Glomerular visceral epithelial cell (primary cell): ENCODE data around the gene USP49.

ENCODE experiments used
- DNase-seq: peaks from one replicate; pipeline ENCODE4 v3.0.0-alpha.2; 2016; ENCODE audit errors: extremely low spot score

The USP49 gene

GRCh38 chr6:41757931-41758640 is 137.1 kb downstream of the USP49 start:
- DNase-seq, result no peak

DNA sequence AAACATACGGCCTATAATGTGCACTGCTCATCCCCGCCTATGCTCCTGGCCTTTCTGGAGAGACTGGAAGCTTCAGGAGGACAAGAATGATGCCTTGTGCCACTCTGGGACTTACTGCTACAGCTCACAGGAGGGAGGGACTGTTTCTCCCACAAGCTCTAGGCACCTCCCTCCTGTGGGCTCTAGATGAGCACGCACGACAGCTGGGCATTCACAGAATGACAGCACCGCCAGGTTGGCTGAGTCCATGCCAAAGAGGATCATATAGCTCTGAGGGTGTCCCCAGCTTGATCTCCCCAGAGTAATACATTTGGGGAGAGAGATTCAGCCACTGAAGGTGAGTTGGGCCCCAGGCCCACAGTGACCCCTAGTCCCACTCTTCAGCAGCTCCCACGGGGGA is 137.9 kb downstream of the USP49 start:
- DNase-seq, result no peak

GRCh38 chr6:41756354-41756753 is 138.8 kb downstream of the USP49 start:
- no peak for DNase-seq

GRCh38 chr6:41755895-41756294 is 139.3 kb downstream of the USP49 start:
- DNase-seq, result no peak

- no peak for DNase-seq
Observed at GRCh38 chr6:41750374-41750773, 144.8 kb downstream of the USP49 start.

GRCh38 chr6:41748542-41748941 is 146.6 kb downstream of the USP49 start:
- no peak for DNase-seq

DNA sequence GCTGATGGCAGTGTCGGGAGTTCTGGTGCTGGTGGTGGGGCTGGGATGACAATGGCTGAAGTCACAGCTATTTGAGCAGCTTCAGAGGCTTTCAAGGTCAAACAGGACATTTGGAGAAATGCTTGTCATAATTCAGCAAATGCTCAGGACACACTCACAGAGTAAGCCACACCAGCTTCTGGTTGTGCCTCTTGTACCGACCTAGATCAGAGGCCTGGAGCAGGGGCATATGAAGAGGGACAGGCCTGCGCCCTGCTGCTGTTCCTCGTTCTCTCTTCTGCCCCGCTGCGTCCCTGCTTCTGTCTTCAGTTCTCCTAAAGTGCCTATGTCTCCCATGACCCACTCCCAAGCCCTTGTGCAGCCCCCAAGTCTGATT is 147.1 kb downstream of the USP49 start:
- no peak for DNase-seq

GRCh38 chr6:41747256-41748101 is 147.7 kb downstream of the USP49 start, which contains the start of gene PGC:
Gene PGC, minus strand, starts transcription at chr6:41747397. Its CDS starts 63 bp downstream, at chr6:41747334.
- DNase-seq, result no peak

GRCh38 chr6:41746107-41746506 is 149.1 kb downstream of the USP49 start:
- DNase-seq, result no peak

DNA sequence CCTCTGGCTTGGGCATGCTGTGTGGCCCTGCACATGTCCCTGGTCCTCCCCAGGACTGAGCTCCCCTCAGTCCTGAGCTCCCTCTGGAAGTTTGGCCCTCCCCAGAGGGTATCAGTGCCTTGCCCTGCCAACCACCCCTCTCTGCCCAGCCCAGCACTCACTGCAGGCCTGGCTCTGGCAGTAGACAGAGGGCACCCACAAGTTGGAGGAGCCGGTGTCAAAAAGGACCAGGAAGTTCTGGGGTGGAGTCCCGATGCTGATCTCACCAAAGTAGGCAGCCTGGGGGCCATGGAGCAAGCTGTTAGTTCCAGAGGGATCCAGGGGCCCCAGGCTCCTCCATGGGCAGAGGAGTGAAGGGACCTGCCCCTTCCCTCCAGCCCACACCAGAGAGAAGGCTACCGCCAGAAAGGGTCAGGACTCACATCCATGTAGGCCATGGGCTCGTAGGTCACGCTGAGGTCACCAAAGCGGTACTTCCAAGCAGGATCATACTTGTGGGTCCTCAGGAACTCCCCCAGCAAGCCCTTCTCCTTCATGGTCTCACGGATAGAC is 150.9 kb downstream of the USP49 start:
- DNase-seq, result no peak

DNA sequence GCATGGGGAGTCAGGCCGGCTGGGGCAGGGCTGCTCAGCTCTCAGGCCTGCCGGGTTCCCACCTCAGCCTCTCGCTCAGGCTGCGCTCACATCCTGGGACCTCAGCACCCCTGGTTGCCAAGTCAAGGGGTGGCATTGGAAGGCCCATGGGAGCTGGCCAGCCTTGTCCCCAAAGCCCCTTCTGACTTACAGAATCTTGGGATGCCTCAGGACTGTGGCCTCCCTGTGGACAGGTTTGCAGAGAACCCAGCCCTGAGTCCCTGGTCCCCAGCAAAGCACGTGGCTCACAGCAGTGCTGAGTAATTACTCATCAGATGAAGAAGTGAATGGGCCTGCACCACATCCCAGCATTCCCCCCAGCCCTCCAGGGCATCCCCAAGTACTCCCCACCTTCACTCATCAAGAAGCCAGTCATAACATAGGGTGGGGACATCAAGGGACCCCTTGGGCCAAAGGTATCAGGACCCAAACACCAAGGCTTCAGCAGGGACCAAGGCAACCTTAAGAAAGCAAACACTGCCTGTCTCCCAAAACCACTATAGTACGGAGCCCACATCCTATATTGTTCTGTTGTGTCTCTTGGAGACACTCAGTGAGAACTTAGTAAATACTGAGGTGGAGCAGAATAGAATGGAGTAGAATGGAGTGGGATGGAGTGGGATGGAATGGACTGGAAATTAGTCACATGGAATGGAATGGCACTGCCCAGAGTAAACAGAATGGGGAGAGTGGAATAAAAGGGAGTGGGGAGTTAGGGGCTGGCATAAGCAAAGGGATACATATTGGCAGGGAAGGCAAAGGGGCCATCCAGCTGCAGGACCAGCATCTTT is 151.6 kb downstream of the USP49 start:
- DNase-seq, result no peak

- no peak for DNase-seq
Observed at GRCh38 chr6:41741625-41742490, 153.3 kb downstream of the USP49 start.

GRCh38 chr6:41740366-41741162 is 154.6 kb downstream of the USP49 start:
- no peak for DNase-seq
